CD8-positive, alpha-beta memory T cell (primary cell): ENCODE results near the gene TUT7. TPM values are rescaled to one million over a fixed set of nuclear protein-coding genes. Genes with fewer than 3 reads are reported as not detected.
"Not testable (repeated sequence)": the region's sequence is repeated elsewhere in the genome, so short reads cannot be mapped to it uniquely, and the experiment has no call there.

Experiments
- CTCF ChIA-PET: fragments of 350-600 bp; sonication (Branson Sonifier 250); formaldehyde crosslinking; loops from one replicate; lab custom pipeline; 2021; ENCODE audit warnings: antibody characterized with exemption; lab: Charles Lee
- POLR2A ChIA-PET: fragments of 350-600 bp; sonication (Branson Sonifier 250); formaldehyde crosslinking; loops from one replicate; lab custom pipeline; 2021; ENCODE audit warnings: antibody characterized with exemption; lab: Charles Lee
- DNase-seq, 5 donors: peaks; one replicate each; pipeline versions ENCODE4 v3.0.0 to v3.0.0-alpha.2; 2020 to 2022; ENCODE audit warnings: mixed read lengths in 1 of 5
- H3K27ac ChIP-seq: one replicate; pipeline ENCODE4 v1.7.0; 2013; ENCODE audit warnings: low read depth, mild to moderate bottlenecking, low read length, moderate library complexity
- H3K27me3 ChIP-seq: 2 replicates; pipeline ENCODE4 v1.7.0; 2013; ENCODE audit warnings: low read length, mild to moderate bottlenecking; ENCODE audit not compliant: insufficient read depth, poor library complexity, severe bottlenecking
- H3K36me3 ChIP-seq: 2 replicates; pipeline ENCODE4 v1.7.0; 2013; ENCODE audit warnings: mild to moderate bottlenecking, low read length, moderate library complexity; ENCODE audit not compliant: insufficient read depth
- H3K4me1 ChIP-seq: 2 replicates; pipeline ENCODE4 v1.7.0; 2013; ENCODE audit warnings: mild to moderate bottlenecking, low read length, moderate library complexity; ENCODE audit not compliant: insufficient read depth
- H3K4me3 ChIP-seq: 2 replicates; pipeline ENCODE4 v1.7.0; 2013; ENCODE audit warnings: mild to moderate bottlenecking, low read length
- H3K9me3 ChIP-seq: 2 replicates; pipeline ENCODE4 v1.7.0; 2013; ENCODE audit warnings: mild to moderate bottlenecking, low read length
- H3K27ac Mint-ChIP-seq, 8 donors: one replicate each; pipeline ENCODE4 v1.8.0; 2020 to 2021; ENCODE audit warnings: mixed read lengths in 8 of 8, mild to moderate bottlenecking in 6 of 8, inconsistent platforms in 3 of 8, moderate library complexity in 3 of 8
- H3K27me3 Mint-ChIP-seq, 2 donors: one replicate each; pipeline ENCODE4 v1.8.0; 2020 to 2021; ENCODE audit warnings: mixed read lengths in 2 of 2, mild to moderate bottlenecking in 1 of 2, moderate library complexity in 1 of 2
- H3K36me3 Mint-ChIP-seq, 3 donors: one replicate each; pipeline ENCODE4 v1.8.0; 2020 to 2021; ENCODE audit warnings: mixed read lengths in 3 of 3, inconsistent platforms in 1 of 3, mild to moderate bottlenecking in 1 of 3
- H3K4me1 Mint-ChIP-seq, 3 donors: one replicate each; pipeline ENCODE4 v1.8.0; 2020 to 2021; ENCODE audit warnings: mixed read lengths in 3 of 3, inconsistent platforms in 1 of 3, mild to moderate bottlenecking in 1 of 3
- H3K4me3 Mint-ChIP-seq, 7 donors: one replicate each; pipeline ENCODE4 v1.8.0; 2020 to 2021; ENCODE audit warnings: mixed read lengths in 7 of 7, mild to moderate bottlenecking in 6 of 7, moderate library complexity in 4 of 7, inconsistent platforms in 2 of 7
- H3K9me3 Mint-ChIP-seq, 5 donors: one replicate each; pipeline ENCODE4 v1.8.0; 2020 to 2022; ENCODE audit warnings: mixed read lengths in 5 of 5, mild to moderate bottlenecking in 3 of 5, moderate library complexity in 2 of 5, inconsistent platforms in 1 of 5
- polyA plus RNA-seq: library from polyadenylated mRNA; unstranded; fragments of 300-500 nt; fragmentation: Illumina TruSeq; gene quantifications from one replicate; pipeline ENCODE4 v1.2.3, GENCODE V29; 2021
- total RNA-seq, 2 experiments: library from RNA; stranded (reverse); gene quantifications; one replicate each; pipeline ENCODE4 v1.2.3, GENCODE V29; 2021

The TUT7 gene
- total and polyA plus RNA-seq, 3 experiments from 2014 or later, result 26.1 to 36.0 (median 34.2) TPM

GRCh38 chr9:86315078-86315477, 39.1 kb downstream of the TUT7 start:
- POLR2A ChIA-PET, result interaction anchor here (1.8 kb wide), 1 partner anchor 33 kb away, joined by 4 read pairs; the partner anchor contains the start of gene ISCA1
- Mint-ChIP-seq H3K4me3 (no peak overlapping the region), H3K27me3 (no peaks in the 10 kb centered on the region)

GRCh38 chr9:86312959-86313358, 41.3 kb downstream of the TUT7 start:
- H3K27ac Mint-ChIP-seq, result peak overlapping the region in 3 of 8 donors; percentile 2 to 47 (median 38)
- H3K4me1 ChIP-seq, H3K9me3 ChIP-seq, CTCF ChIA-PET, H3K27me3 ChIP-seq, H3K4me3 Mint-ChIP-seq, H3K9me3 Mint-ChIP-seq, POLR2A ChIA-PET, DNase-seq, H3K4me3 ChIP-seq, H3K27me3 Mint-ChIP-seq, H3K27ac ChIP-seq: not testable (repeated sequence)
- H3K4me1 Mint-ChIP-seq, result peaks cover 7 to 24% (median 21%) of the 10 kb centered on the region in 3 donors
- H3K36me3 Mint-ChIP-seq, result peaks cover 23 to 87% (median 37%) of the 10 kb centered on the region in 3 donors
- peaks cover 50% of the 10 kb centered on the region for H3K36me3 ChIP-seq

More at GRCh38 chr9:86315078-86315477, 39.1 kb downstream of the TUT7 start:
- H3K9me3 Mint-ChIP-seq, result no peaks in the 10 kb centered on the region
- peak overlapping the region in 5 of 8 donors; percentile 3 to 55 (median 21) for H3K27ac Mint-ChIP-seq
- H3K4me3 ChIP-seq, result no peak overlapping the region
- H3K9me3 ChIP-seq, result no peaks in the 10 kb centered on the region
- CTCF ChIA-PET, result no interaction called here
- H3K4me1 ChIP-seq, result no peaks in the 10 kb centered on the region
- DNase-seq, result no peak
- no peaks in the 10 kb centered on the region for H3K27me3 ChIP-seq
- peaks cover 7 to 28% (median 24%) of the 10 kb centered on the region in 3 donors for H3K4me1 Mint-ChIP-seq
- peaks cover 23 to 90% (median 31%) of the 10 kb centered on the region in 3 donors for H3K36me3 Mint-ChIP-seq
- H3K36me3 ChIP-seq, result peaks cover 46% of the 10 kb centered on the region
- no peak overlapping the region for H3K27ac ChIP-seq

DNA sequence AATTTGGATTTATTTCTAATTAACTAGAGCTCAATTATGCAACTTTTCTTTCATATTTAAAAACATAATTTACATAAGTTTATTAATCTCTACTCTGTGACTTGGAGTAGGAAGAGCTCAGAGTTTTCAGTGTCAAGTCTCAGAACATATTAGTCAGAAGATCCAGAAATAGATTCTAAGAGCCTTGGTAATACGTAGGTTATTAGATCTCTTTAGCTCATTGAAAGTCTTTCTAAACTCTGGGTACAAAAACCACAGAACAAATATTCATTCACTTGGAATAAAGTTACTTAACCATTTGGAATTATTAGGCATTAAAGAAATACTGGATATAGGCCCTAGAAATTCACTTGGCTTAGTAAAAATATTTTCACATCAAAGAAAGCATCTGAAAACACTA, 45.5 kb downstream of the TUT7 start:
- Mint-ChIP-seq H3K27me3 (no peaks in the 10 kb centered on the region), H3K9me3 (no peaks in the 10 kb centered on the region), H3K4me3 (no peak overlapping the region), H3K27ac (peak overlapping the region in 2 of 8 donors; percentile 48 to 51), H3K4me1 (peaks cover 9 to 33% (median 21%) of the 10 kb centered on the region in 3 donors), H3K36me3 (peaks cover 20 to 85% (median 32%) of the 10 kb centered on the region in 3 donors)
- no peaks in the 10 kb centered on the region for H3K27me3 ChIP-seq
- ChIA-PET POLR2A (interaction anchor here (0.5 kb wide), 1 partner anchor 13 kb away, joined by 3 read pairs; no protein-coding TSS in a partner anchor), CTCF (interaction anchor here (1.0 to 1.1 kb wide), 3 partner anchors 11 to 489 kb away, joined by 3 read pairs; no protein-coding TSS in a partner anchor)
- H3K4me1 ChIP-seq, result peaks cover 9% of the 10 kb centered on the region
- peaks cover 35% of the 10 kb centered on the region for H3K36me3 ChIP-seq
- H3K4me3 ChIP-seq, result no peak overlapping the region
- H3K9me3 ChIP-seq, result no peaks in the 10 kb centered on the region
- no peak overlapping the region for H3K27ac ChIP-seq
- DNase-seq, result no peak

- H3K9me3 ChIP-seq, result no peaks in the 10 kb centered on the region
- DNase-seq, result no peak
- peaks cover 4 to 83% (median 29%) of the 10 kb centered on the region in 3 donors for H3K36me3 Mint-ChIP-seq
- H3K27ac Mint-ChIP-seq, result peak overlapping the region in 4 of 8 donors; percentile 58 to 90 (median 80)
- H3K27me3 Mint-ChIP-seq, result no peaks in the 10 kb centered on the region
- no peaks in the 10 kb centered on the region for H3K9me3 Mint-ChIP-seq
- H3K4me3 Mint-ChIP-seq, result no peak overlapping the region
- CTCF ChIA-PET, result no interaction called here
- H3K27ac ChIP-seq, result no peak overlapping the region
- peaks cover 27 to 35% (median 32%) of the 10 kb centered on the region in 3 donors for H3K4me1 Mint-ChIP-seq
- H3K27me3 ChIP-seq, result no peaks in the 10 kb centered on the region
- H3K4me1 ChIP-seq, result peaks cover 13% of the 10 kb centered on the region
- peaks cover 47% of the 10 kb centered on the region for H3K36me3 ChIP-seq
- POLR2A ChIA-PET, result no interaction called here
- H3K4me3 ChIP-seq, result no peak overlapping the region
Observed at GRCh38 chr9:86304236-86304730, 49.9 kb downstream of the TUT7 start.

DNA sequence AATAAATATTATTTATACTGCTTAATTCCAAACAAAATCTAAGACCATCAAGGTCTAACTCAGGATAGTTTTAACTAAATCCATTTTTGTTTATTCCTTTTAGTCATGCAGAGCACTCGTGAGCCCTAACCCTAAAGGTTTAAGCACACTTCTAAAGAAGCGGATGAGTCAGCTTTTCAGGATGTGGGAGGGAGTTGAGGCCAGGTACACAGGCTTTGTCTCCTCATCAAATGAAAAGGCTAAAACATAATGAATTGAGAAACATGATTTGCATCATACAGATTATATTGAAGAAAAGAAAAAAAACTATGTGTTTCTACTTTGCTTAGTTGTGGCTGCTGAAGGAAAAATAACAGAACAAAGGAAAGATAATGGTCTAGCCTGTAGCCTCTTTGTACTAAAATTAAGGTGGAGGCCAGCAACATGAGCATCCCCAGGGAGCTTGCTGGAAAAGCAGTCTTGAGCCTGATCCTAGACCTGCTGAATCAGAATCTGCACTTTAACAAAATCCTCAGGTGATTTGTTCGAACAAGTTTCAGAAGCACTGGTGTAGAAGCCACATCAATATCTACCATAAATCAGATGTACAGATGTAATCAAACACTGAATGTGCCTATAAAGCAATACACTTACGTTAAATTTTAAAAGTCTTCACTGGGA, 50.8 kb downstream of the TUT7 start:
- POLR2A ChIA-PET, result no interaction called here
- no peaks in the 10 kb centered on the region for H3K9me3 ChIP-seq
- no peaks in the 10 kb centered on the region for H3K9me3 Mint-ChIP-seq
- peaks cover 56% of the 10 kb centered on the region for H3K36me3 ChIP-seq
- H3K27ac Mint-ChIP-seq, result peak overlapping the region; percentile 12 to 92 (median 68)
- CTCF ChIA-PET, result no interaction called here
- H3K36me3 Mint-ChIP-seq, result peaks cover 4 to 87% (median 30%) of the 10 kb centered on the region in 3 donors
- H3K27ac ChIP-seq, result no peak overlapping the region
- H3K27me3 ChIP-seq, result no peaks in the 10 kb centered on the region
- peaks cover 13% of the 10 kb centered on the region for H3K4me1 ChIP-seq
- H3K27me3 Mint-ChIP-seq, result no peaks in the 10 kb centered on the region
- peak overlapping the region in 1 of 7 donors; percentile 20 for H3K4me3 Mint-ChIP-seq
- peak in 3 of 5 donors; percentile 14 to 49 (median 21) for DNase-seq
- no peak overlapping the region for H3K4me3 ChIP-seq
- H3K4me1 Mint-ChIP-seq, result peaks cover 27 to 37% (median 33%) of the 10 kb centered on the region in 3 donors

- no peaks in the 10 kb centered on the region for H3K27me3 ChIP-seq
- H3K27ac Mint-ChIP-seq, result peak overlapping the region in 6 of 8 donors; percentile 9 to 89 (median 54)
- no peak for DNase-seq
- CTCF ChIA-PET, result no interaction called here
- H3K4me1 ChIP-seq, result peaks cover 13% of the 10 kb centered on the region
- H3K4me3 ChIP-seq, result no peak overlapping the region
- no peak overlapping the region for H3K4me3 Mint-ChIP-seq
- H3K27ac ChIP-seq, result no peak overlapping the region
- peaks cover 33 to 47% (median 43%) of the 10 kb centered on the region in 3 donors for H3K4me1 Mint-ChIP-seq
- peaks cover 4 to 87% (median 29%) of the 10 kb centered on the region in 3 donors for H3K36me3 Mint-ChIP-seq
- POLR2A ChIA-PET, result no interaction called here
- no peaks in the 10 kb centered on the region for H3K27me3 Mint-ChIP-seq
- H3K9me3 Mint-ChIP-seq, result no peaks in the 10 kb centered on the region
- no peaks in the 10 kb centered on the region for H3K9me3 ChIP-seq
- peaks cover 52% of the 10 kb centered on the region for H3K36me3 ChIP-seq
Observed at GRCh38 chr9:86301686-86302085, 52.5 kb downstream of the TUT7 start.

DNA sequence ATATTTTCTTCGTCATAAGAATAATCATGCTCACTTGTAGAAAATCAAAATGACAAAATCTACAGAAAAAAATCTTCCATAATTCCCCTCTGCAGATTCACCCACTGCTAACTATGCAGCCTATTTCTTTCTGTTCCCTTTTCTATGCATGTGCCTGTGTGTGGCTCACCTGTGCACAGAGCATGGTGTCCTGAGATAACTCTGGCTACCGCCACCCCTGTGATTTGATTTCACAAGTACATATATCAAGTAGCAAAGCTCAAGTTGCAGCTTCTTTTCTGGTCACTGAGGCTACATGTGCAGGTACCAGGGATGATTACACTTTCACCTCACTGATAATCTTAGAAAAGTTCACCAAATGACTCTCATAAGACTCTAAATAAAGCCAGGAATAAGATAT, 53.5 kb downstream of the TUT7 start:
- H3K27ac Mint-ChIP-seq, result peak overlapping the region in 6 of 8 donors; percentile 38 to 83 (median 62)
- ChIA-PET CTCF (no interaction called here), POLR2A (no interaction called here)
- Histone ChIP-seq H3K27me3 (no peaks in the 10 kb centered on the region), H3K36me3 (peaks cover 42% of the 10 kb centered on the region), H3K4me1 (peaks cover 13% of the 10 kb centered on the region), H3K27ac (no peak overlapping the region), H3K9me3 (no peaks in the 10 kb centered on the region), H3K4me3 (no peak overlapping the region)
- no peak overlapping the region for H3K4me3 Mint-ChIP-seq
- DNase-seq, result no peak
- peaks cover 37 to 47% (median 38%) of the 10 kb centered on the region in 3 donors for H3K4me1 Mint-ChIP-seq
- H3K27me3 Mint-ChIP-seq, result no peaks in the 10 kb centered on the region
- no peaks in the 10 kb centered on the region for H3K9me3 Mint-ChIP-seq
- peaks cover 4 to 86% (median 29%) of the 10 kb centered on the region in 3 donors for H3K36me3 Mint-ChIP-seq

- Histone ChIP-seq H3K9me3 (no peaks in the 10 kb centered on the region), H3K36me3 (peaks cover 38% of the 10 kb centered on the region), H3K27me3 (no peaks in the 10 kb centered on the region), H3K27ac (no peak overlapping the region), H3K4me3 (no peak overlapping the region), H3K4me1 (peaks cover 6% of the 10 kb centered on the region)
- peak overlapping the region in 5 of 8 donors; percentile 29 to 85 (median 45) for H3K27ac Mint-ChIP-seq
- H3K36me3 Mint-ChIP-seq, result peaks cover 3 to 79% (median 27%) of the 10 kb centered on the region in 3 donors
- peaks cover 27 to 31% (median 30%) of the 10 kb centered on the region in 3 donors for H3K4me1 Mint-ChIP-seq
- H3K4me3 Mint-ChIP-seq, result no peak overlapping the region
- no peak for DNase-seq
- H3K9me3 Mint-ChIP-seq, result no peaks in the 10 kb centered on the region
- POLR2A ChIA-PET, result interaction anchor here (0.7 kb wide), 1 partner anchor 16 kb away, joined by 3 read pairs; no protein-coding TSS in a partner anchor
- CTCF ChIA-PET, result interaction anchor here (1.4 kb wide), 1 partner anchor 16 kb away, joined by 3 read pairs; the partner anchor contains the start of gene ISCA1
- H3K27me3 Mint-ChIP-seq, result no peaks in the 10 kb centered on the region
Observed at GRCh38 chr9:86298873-86299272, 55.3 kb downstream of the TUT7 start.
